Keratinocyte (primary cell): ENCODE data around the gene PPP5C. TPM values are rescaled to one million over a fixed set of nuclear protein-coding genes. Genes with fewer than 3 reads are reported as not detected.

Source experiments
- DNase-seq: peaks from one replicate; pipeline ENCODE4 v3.0.0-alpha.2; 2011; ENCODE audit warnings: low read depth, missing footprints, low spot score
- FAIRE-seq: peaks from 2 replicates; lab custom pipeline; 2011; peaks lifted over from hg19 to GRCh38; lab: Jason Lieb, UNC
- H2AFZ ChIP-seq: 2 replicates; pipeline ENCODE4 v1.6.0; 2012; ENCODE audit warnings: low read length, control low read depth, inconsistent platforms; ENCODE audit not compliant: control insufficient read depth
- H3K27ac ChIP-seq: 2 replicates; pipeline ENCODE4 v1.5.1; 2011; ENCODE audit warnings: low read length; ENCODE audit not compliant: control insufficient read depth, insufficient read depth
- H3K27me3 ChIP-seq: 3 replicates; pipeline ENCODE4 v1.6.0; 2011; ENCODE audit warnings: low read length; ENCODE audit not compliant: control insufficient read depth, insufficient read depth; ENCODE audit errors: extremely low read depth
- H3K36me3 ChIP-seq, 2 experiments: 2 replicates in 1 of 2; 3 replicates in 1 of 2; pipeline ENCODE4 v1.5.1; 2011; ENCODE audit warnings: low read length in 2 of 2, mild to moderate bottlenecking in 1 of 2; ENCODE audit not compliant: control insufficient read depth in 2 of 2, insufficient read depth in 2 of 2; ENCODE audit errors: extremely low read depth in 1 of 2
- H3K4me1 ChIP-seq: 3 replicates; pipeline ENCODE4 v1.5.1; 2011; ENCODE audit warnings: low read length; ENCODE audit not compliant: control insufficient read depth, insufficient read depth; ENCODE audit errors: extremely low read depth
- H3K4me2 ChIP-seq: 3 replicates; pipeline ENCODE4 v1.6.0; 2011; ENCODE audit warnings: low read depth, low read length; ENCODE audit not compliant: control insufficient read depth, insufficient read depth; ENCODE audit errors: extremely low read depth
- H3K4me3 ChIP-seq, 3 experiments: fragments of 200-600 bp in 1 of 3; sonication (generic) in 1 of 3; 2 replicates in 2 of 3; 3 replicates in 1 of 3; pipeline ENCODE4 v1.5.1; 2011 to 2016; ENCODE audit warnings: low read length in 3 of 3, mild to moderate bottlenecking in 3 of 3, control low read depth in 2 of 3, inconsistent platforms in 1 of 3, low read depth in 1 of 3, mixed read lengths in 1 of 3, mixed run types in 1 of 3, moderate library complexity in 1 of 3; ENCODE audit not compliant: control insufficient read depth in 2 of 3, insufficient read depth in 2 of 3; ENCODE audit errors: extremely low read depth in 1 of 3
- H3K79me2 ChIP-seq: 2 replicates; pipeline ENCODE4 v1.6.0; 2012; ENCODE audit warnings: low read length; ENCODE audit not compliant: control insufficient read depth, insufficient read depth
- H3K9ac ChIP-seq: 3 replicates; pipeline ENCODE4 v1.6.0; 2011; ENCODE audit warnings: low read length; ENCODE audit not compliant: control insufficient read depth, insufficient read depth; ENCODE audit errors: extremely low read depth
- H3K9me1 ChIP-seq: 3 replicates; pipeline ENCODE4 v1.6.0; 2011; ENCODE audit warnings: low read length; ENCODE audit not compliant: control insufficient read depth, insufficient read depth; ENCODE audit errors: extremely low read depth
- H3K9me3 ChIP-seq: 2 replicates; pipeline ENCODE4 v1.5.1; 2012; ENCODE audit warnings: low read depth, low read length; ENCODE audit not compliant: control insufficient read depth
- H4K20me1 ChIP-seq: 3 replicates; pipeline ENCODE4 v1.6.0; 2011; ENCODE audit warnings: low read length; ENCODE audit not compliant: control insufficient read depth, insufficient read depth; ENCODE audit errors: extremely low read depth
- EZH2 ChIP-seq: IDR thresholded peaks from one replicate; pipeline ENCODE4 v1.6.1; 2012; ENCODE audit warnings: inconsistent platforms, mild to moderate bottlenecking, low read length, moderate library complexity
- dilution Hi-C: fragments of 300-500 bp; cut with MboI; formaldehyde crosslinking; loops from one replicate; pipeline ENCODE4 v1.7.0; 2020; ENCODE audit warnings: low sequenced_read_pairs; ENCODE audit not compliant: extremely low pct_ligation_motif_present
- polyA plus RNA-seq, 5 experiments: library from polyadenylated mRNA; depleted of rRNA in 3 of 5; stranded (reverse) in 3 of 5; stranded (forward) in 1 of 5; unstranded in 1 of 5; fragments of >200 nt; gene quantifications; 1 replicate in 1 of 5; 2 replicates in 3 of 5; 3 replicates in 1 of 5; pipeline versions ENCODE4 v1.2.1 to v1.2.3, GENCODE V29; 2011 to 2012; ENCODE audit warnings: missing spikeins in 2 of 5, low read depth in 1 of 5, low replicate concordance in 1 of 5
- TF ChIP-seq, protein P1 (sequence below), 3 experiments: IDR thresholded peaks in 1 of 3; conservative IDR thresholded peaks in 1 of 3; optimal IDR thresholded peaks in 1 of 3; 2 replicates in 2 of 3; 3 replicates in 1 of 3; pipeline versions ENCODE3 to v1.5.1; 2011; ENCODE audit warnings: low read length in 3 of 3, mild to moderate bottlenecking in 3 of 3, moderate library complexity in 2 of 3, control low read depth in 1 of 3, inconsistent platforms in 1 of 3; ENCODE audit not compliant: insufficient read depth in 2 of 3; ENCODE audit errors: extremely low read depth in 1 of 3

PPP5C gene
- polyA plus RNA-seq, 1 donor (not counting 4 experiments of a cell fraction or from before 2014, with no cell fraction given), result 97.5 TPM

DNA sequence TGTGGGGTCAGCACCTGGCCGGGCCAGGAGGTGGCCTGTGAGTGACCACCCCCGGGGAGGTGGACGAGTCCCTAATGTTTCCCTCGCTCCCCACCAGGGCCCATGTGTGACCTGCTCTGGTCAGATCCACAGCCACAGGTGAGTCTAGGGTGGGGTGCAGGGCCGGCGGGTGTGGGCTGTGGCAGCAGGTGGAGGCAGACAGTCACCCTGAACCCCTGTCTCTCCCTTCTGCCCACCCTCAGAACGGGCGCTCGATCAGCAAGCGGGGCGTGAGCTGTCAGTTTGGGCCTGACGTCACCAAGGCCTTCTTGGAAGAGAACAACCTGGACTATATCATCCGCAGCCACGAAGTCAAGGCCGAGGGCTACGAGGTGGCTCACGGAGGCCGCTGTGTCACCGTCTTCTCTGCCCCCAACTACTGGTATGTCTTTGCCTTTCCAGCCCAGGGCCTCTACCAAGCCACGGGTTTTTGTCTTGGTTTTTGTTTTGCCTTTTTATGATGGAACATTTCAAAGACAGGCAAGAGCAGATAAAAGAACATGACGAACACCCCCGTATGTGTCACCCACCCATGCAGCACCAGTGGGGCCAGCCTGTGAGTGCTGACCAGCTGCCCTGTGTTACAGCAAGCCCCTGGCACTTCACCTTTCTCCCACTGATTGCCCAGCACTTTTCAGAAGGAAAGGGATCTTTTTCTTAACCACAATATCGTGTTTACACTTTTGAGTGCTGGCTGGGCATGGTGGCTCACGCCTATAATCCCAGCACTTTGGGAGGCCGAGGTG lies 41.6 kb downstream of the PPP5C start:
- dilution Hi-C loops, result no loop called here
- H3K27ac ChIP-seq, result no peak overlapping the region
- no peaks in the 10 kb centered on the region for H4K20me1 ChIP-seq
- H3K27me3 ChIP-seq, result no peaks in the 10 kb centered on the region
- TF ChIP-seq EZH2, result no peak
- TF ChIP-seq, protein P1, sequence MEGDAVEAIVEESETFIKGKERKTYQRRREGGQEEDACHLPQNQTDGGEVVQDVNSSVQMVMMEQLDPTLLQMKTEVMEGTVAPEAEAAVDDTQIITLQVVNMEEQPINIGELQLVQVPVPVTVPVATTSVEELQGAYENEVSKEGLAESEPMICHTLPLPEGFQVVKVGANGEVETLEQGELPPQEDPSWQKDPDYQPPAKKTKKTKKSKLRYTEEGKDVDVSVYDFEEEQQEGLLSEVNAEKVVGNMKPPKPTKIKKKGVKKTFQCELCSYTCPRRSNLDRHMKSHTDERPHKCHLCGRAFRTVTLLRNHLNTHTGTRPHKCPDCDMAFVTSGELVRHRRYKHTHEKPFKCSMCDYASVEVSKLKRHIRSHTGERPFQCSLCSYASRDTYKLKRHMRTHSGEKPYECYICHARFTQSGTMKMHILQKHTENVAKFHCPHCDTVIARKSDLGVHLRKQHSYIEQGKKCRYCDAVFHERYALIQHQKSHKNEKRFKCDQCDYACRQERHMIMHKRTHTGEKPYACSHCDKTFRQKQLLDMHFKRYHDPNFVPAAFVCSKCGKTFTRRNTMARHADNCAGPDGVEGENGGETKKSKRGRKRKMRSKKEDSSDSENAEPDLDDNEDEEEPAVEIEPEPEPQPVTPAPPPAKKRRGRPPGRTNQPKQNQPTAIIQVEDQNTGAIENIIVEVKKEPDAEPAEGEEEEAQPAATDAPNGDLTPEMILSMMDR (optimal IDR thresholded peaks at IDR 0.05 in 1 of 3, IDR thresholded peaks at IDR 0.05 in 1 of 3, conservative IDR thresholded peaks at IDR 0.05 in 1 of 3; ENCODE audit: extremely low read depth in 1 of 3, insufficient read depth in 2 of 3, low read length in 3 of 3), result no peak
- DNase-seq (no peak), FAIRE-seq (no peak)
- no peak overlapping the region for H3K9ac ChIP-seq
- H3K9me1 ChIP-seq, result no peaks in the 10 kb centered on the region
- no peaks in the 10 kb centered on the region for H3K79me2 ChIP-seq
- H3K9me3 ChIP-seq, result peaks cover 4% of the 10 kb centered on the region
- H3K4me1 ChIP-seq, result no peaks in the 10 kb centered on the region
- H3K4me3 ChIP-seq, result no peak overlapping the region
- H2AFZ ChIP-seq, result no peak overlapping the region
- H3K36me3 ChIP-seq, result peaks cover 30 to 35% of the 10 kb centered on the region in 2 experiments
- no peak overlapping the region for H3K4me2 ChIP-seq

DNA sequence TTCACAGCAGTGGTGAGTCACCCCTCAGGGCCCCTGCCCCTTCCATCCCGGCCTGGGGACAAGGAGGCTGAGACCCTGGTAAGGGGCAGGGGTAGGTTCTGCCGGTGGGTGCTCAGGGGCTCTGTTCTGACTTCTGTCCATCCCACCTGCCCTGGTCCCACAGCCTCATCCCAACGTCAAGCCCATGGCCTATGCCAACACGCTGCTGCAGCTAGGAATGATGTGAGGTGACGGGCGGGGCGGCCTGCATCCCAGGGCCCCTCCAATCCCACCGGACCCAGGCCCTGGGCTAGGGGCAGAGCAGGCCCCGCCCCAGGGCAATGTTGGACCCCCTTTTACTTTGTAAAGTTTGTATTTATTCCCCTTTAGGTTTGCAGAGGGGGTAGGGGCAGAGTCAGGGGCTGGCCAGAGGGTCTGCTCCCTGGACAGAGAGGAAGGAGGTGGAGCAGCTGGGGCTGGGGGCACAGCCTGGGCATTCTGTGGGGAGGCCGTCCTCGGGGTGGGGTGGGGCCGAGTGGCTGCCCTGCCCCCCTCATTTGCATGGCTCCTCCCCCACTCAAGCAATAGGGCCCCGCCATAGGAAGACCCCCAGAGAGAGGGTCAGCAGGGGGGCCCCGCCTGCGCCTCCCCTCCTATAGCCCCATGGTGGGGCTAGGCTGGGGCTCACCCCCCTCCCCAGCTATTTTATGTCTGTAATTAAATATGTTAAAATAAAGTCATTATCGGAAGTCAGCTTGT lies 43.4 kb downstream of the PPP5C start:
- Histone ChIP-seq H3K9ac (no peak overlapping the region), H3K27me3 (no peaks in the 10 kb centered on the region), H3K27ac (no peak overlapping the region), H3K79me2 (no peaks in the 10 kb centered on the region), H3K9me3 (peaks cover 4% of the 10 kb centered on the region), H3K4me1 (no peaks in the 10 kb centered on the region), H3K4me2 (no peak overlapping the region), H2AFZ (no peak overlapping the region), H3K9me1 (no peaks in the 10 kb centered on the region), H3K36me3 (peaks cover 28 to 29% of the 10 kb centered on the region in 2 experiments), H3K4me3 (no peak overlapping the region), H4K20me1 (no peaks in the 10 kb centered on the region)
- dilution Hi-C loops, result no loop called here
- no peak for FAIRE-seq
- TF ChIP-seq EZH2, result no peak
- TF ChIP-seq, protein P1 (optimal IDR thresholded peaks at IDR 0.05 in 1 of 3, IDR thresholded peaks at IDR 0.05 in 1 of 3, conservative IDR thresholded peaks at IDR 0.05 in 1 of 3; ENCODE audit: extremely low read depth in 1 of 3, insufficient read depth in 2 of 3, low read length in 3 of 3), result no peak
- DNase-seq, result no peak
